Measurements from ENCODE around the gene FANCI.
"Not testable (repeated sequence)": the region's sequence is repeated elsewhere in the genome, so short reads cannot be mapped to it uniquely, and the experiment has no call there.

The FANCI gene

GRCh38 chr15:89209057-89209456 is 34.7 kb upstream of the FANCI start:
- H3K27ac Mint-ChIP-seq: no peak overlapping the region

GRCh38 chr15:89211678-89212170 is 32.1 kb upstream of the FANCI start:
- Mint-ChIP-seq H3K9me3 (ENCODE audit: low read depth) (no peaks in the 10 kb centered on the region), H3K27me3 (no peaks in the 10 kb centered on the region), H3K4me3 (no peak overlapping the region), H3K27ac (no peak overlapping the region), H3K4me1 (ENCODE audit: low read depth) (peaks cover 5% of the 10 kb centered on the region), H3K36me3 (no peaks in the 10 kb centered on the region)

More at GRCh38 chr15:89209057-89209456, 34.7 kb upstream of the FANCI start:
- no peaks in the 10 kb centered on the region for H3K9me3 Mint-ChIP-seq (ENCODE audit: low read depth)
- H3K4me1 Mint-ChIP-seq (ENCODE audit: low read depth): peaks cover 19% of the 10 kb centered on the region
- no peaks in the 10 kb centered on the region for H3K36me3 Mint-ChIP-seq
- no peaks in the 10 kb centered on the region for H3K27me3 Mint-ChIP-seq
- no peak overlapping the region for H3K4me3 Mint-ChIP-seq

GRCh38 chr15:89215627-89216026 is 28.2 kb upstream of the FANCI start:
- no peaks in the 10 kb centered on the region for H3K9me3 Mint-ChIP-seq (ENCODE audit: low read depth)
- H3K27ac Mint-ChIP-seq: no peak overlapping the region
- no peaks in the 10 kb centered on the region for H3K4me1 Mint-ChIP-seq (ENCODE audit: low read depth)
- no peaks in the 10 kb centered on the region for H3K36me3 Mint-ChIP-seq
- H3K4me3 Mint-ChIP-seq: no peak overlapping the region
- H3K27me3 Mint-ChIP-seq: no peaks in the 10 kb centered on the region

- Mint-ChIP-seq H3K36me3 (no peaks in the 10 kb centered on the region), H3K27me3 (no peaks in the 10 kb centered on the region), H3K9me3 (ENCODE audit: low read depth) (no peaks in the 10 kb centered on the region), H3K27ac (no peak overlapping the region), H3K4me1 (ENCODE audit: low read depth) (no peaks in the 10 kb centered on the region), H3K4me3 (no peak overlapping the region)
These were observed 26.7 kb upstream of the FANCI start for GRCh38 chr15:89217031-89217430.

- H3K27ac Mint-ChIP-seq: no peak overlapping the region
- H3K4me3 Mint-ChIP-seq: no peak overlapping the region
- no peaks in the 10 kb centered on the region for H3K9me3 Mint-ChIP-seq (ENCODE audit: low read depth)
- no peaks in the 10 kb centered on the region for H3K27me3 Mint-ChIP-seq
- no peaks in the 10 kb centered on the region for H3K4me1 Mint-ChIP-seq (ENCODE audit: low read depth)
- H3K36me3 Mint-ChIP-seq: no peaks in the 10 kb centered on the region
These were observed 25.9 kb upstream of the FANCI start for GRCh38 chr15:89217686-89218376.

GRCh38 chr15:89218531-89218930 is 25.2 kb upstream of the FANCI start:
- Mint-ChIP-seq H3K27ac (no peak overlapping the region), H3K4me3 (no peak overlapping the region), H3K27me3 (no peaks in the 10 kb centered on the region), H3K9me3 (ENCODE audit: low read depth) (no peaks in the 10 kb centered on the region), H3K36me3 (no peaks in the 10 kb centered on the region), H3K4me1 (ENCODE audit: low read depth) (no peaks in the 10 kb centered on the region)

GRCh38 chr15:89221543-89221942 is 22.2 kb upstream of the FANCI start, which contains the start of gene RLBP1:
Gene RLBP1, minus strand, starts transcription at chr15:89221579. Its CDS starts 2,604 bp downstream, at chr15:89218975.
- Mint-ChIP-seq H3K27ac (no peak within 1 kb of the TSS), H3K36me3 (no peaks in the 10 kb centered on the region), H3K4me3 (no peak within 1 kb of the TSS), H3K4me1 (ENCODE audit: low read depth) (no peaks in the 10 kb centered on the region), H3K9me3 (ENCODE audit: low read depth) (no peaks in the 10 kb centered on the region), H3K27me3 (peaks cover 2% of the 10 kb centered on the region)

GRCh38 chr15:89225588-89225987 is 18.2 kb upstream of the FANCI start:
- peaks cover 3% of the 10 kb centered on the region for H3K27me3 Mint-ChIP-seq
- no peak overlapping the region for H3K27ac Mint-ChIP-seq
- H3K4me1 Mint-ChIP-seq (ENCODE audit: low read depth): no peaks in the 10 kb centered on the region
- H3K9me3 Mint-ChIP-seq (ENCODE audit: low read depth): no peaks in the 10 kb centered on the region
- no peak overlapping the region for H3K4me3 Mint-ChIP-seq
- no peaks in the 10 kb centered on the region for H3K36me3 Mint-ChIP-seq

- no peaks in the 10 kb centered on the region for H3K9me3 Mint-ChIP-seq (ENCODE audit: low read depth)
- H3K36me3 Mint-ChIP-seq: no peaks in the 10 kb centered on the region
- H3K27ac Mint-ChIP-seq: no peak overlapping the region
- no peak overlapping the region for H3K4me3 Mint-ChIP-seq
- no peaks in the 10 kb centered on the region for H3K4me1 Mint-ChIP-seq (ENCODE audit: low read depth)
- H3K27me3 Mint-ChIP-seq: peaks cover 3% of the 10 kb centered on the region
These were observed 17.2 kb upstream of the FANCI start for GRCh38 chr15:89226359-89227221.

- H3K9me3 Mint-ChIP-seq (ENCODE audit: low read depth): no peaks in the 10 kb centered on the region
- no peaks in the 10 kb centered on the region for H3K36me3 Mint-ChIP-seq
- peaks cover 3% of the 10 kb centered on the region for H3K27me3 Mint-ChIP-seq
- H3K4me3 Mint-ChIP-seq: no peak overlapping the region
- no peaks in the 10 kb centered on the region for H3K4me1 Mint-ChIP-seq (ENCODE audit: low read depth)
- H3K27ac Mint-ChIP-seq: no peak overlapping the region
These were observed 16.4 kb upstream of the FANCI start for GRCh38 chr15:89227425-89227824.

- H3K9me3 Mint-ChIP-seq (ENCODE audit: low read depth): no peaks in the 10 kb centered on the region
- no peak overlapping the region for H3K27ac Mint-ChIP-seq
- H3K4me3 Mint-ChIP-seq: no peak overlapping the region
- no peaks in the 10 kb centered on the region for H3K36me3 Mint-ChIP-seq
- no peaks in the 10 kb centered on the region for H3K4me1 Mint-ChIP-seq (ENCODE audit: low read depth)
- H3K27me3 Mint-ChIP-seq: peaks cover 3% of the 10 kb centered on the region
These were observed 13.5 kb upstream of the FANCI start for GRCh38 chr15:89230277-89230676.

- Mint-ChIP-seq H3K36me3 (no peaks in the 10 kb centered on the region), H3K27ac (no peak overlapping the region), H3K4me3 (no peak overlapping the region), H3K4me1 (ENCODE audit: low read depth) (no peaks in the 10 kb centered on the region), H3K27me3 (peaks cover 2% of the 10 kb centered on the region), H3K9me3 (ENCODE audit: low read depth) (no peaks in the 10 kb centered on the region)
These were observed 11.9 kb upstream of the FANCI start for GRCh38 chr15:89231832-89232231.

- H3K4me3 Mint-ChIP-seq; H3K9me3 Mint-ChIP-seq (ENCODE audit: low read depth); H3K27ac Mint-ChIP-seq; H3K27me3 Mint-ChIP-seq; H3K36me3 Mint-ChIP-seq: not testable (repeated sequence)
- H3K4me1 Mint-ChIP-seq (ENCODE audit: low read depth): peaks cover 17% of the 10 kb centered on the region
These were observed 3.6 kb upstream of the FANCI start for GRCh38 chr15:89239883-89240810.

GRCh38 chr15:89243046-89243690 is 611 bp upstream of the FANCI start:
- Mint-ChIP-seq H3K36me3 (peaks cover 1% of the 10 kb centered on the region), H3K4me3 (peak overlapping the region; percentile 96), H3K27me3 (no peaks in the 10 kb centered on the region), H3K4me1 (ENCODE audit: low read depth) (peaks cover 23% of the 10 kb centered on the region), H3K27ac (peak overlapping the region; percentile 87), H3K9me3 (ENCODE audit: low read depth) (no peaks in the 10 kb centered on the region)
